Uterus (tissue), 2 donors: ENCODE data around the gene BNC1.

Experiments used
- CTCF ChIP-seq, 4 experiments: fragments of 200-600 bp in 2 of 4; fragments of 450-650 bp in 2 of 4; sonication (generic) in 2 of 4; IDR thresholded peaks; one replicate each; pipeline ENCODE4 v1.5.1; 2016 to 2019; ENCODE audit warnings: antibody characterized with exemption in 4 of 4, mild to moderate bottlenecking in 2 of 4, moderate library complexity in 1 of 4
- POLR2A ChIP-seq, 2 donors: fragments of 450-650 bp; IDR thresholded peaks; one replicate each; pipeline ENCODE4 v1.6.1; 2016; ENCODE audit warnings: antibody characterized with exemption in 2 of 2, mild to moderate bottlenecking in 1 of 2, moderate library complexity in 1 of 2

- no peak for TF ChIP-seq CTCF (IDR thresholded peaks at IDR 0.05)
- no peak for TF ChIP-seq POLR2A (IDR thresholded peaks at IDR 0.05)
Observed at GRCh38 chr15:83249030-83249343, 35.5 kb downstream of the BNC1 start.
